Bronchial epithelial cell (primary cell): ENCODE data around the gene DNM3. TPM values are rescaled to one million over a fixed set of nuclear protein-coding genes. Genes with fewer than 3 reads are reported as not detected.
"Not testable (repeated sequence)": the region's sequence is repeated elsewhere in the genome, so short reads cannot be mapped to it uniquely, and the experiment has no call there.

Experiments used
- DNase-seq: peaks from one replicate; pipeline ENCODE4 v3.0.0-alpha.2; 2010; ENCODE audit warnings: low read depth
- FAIRE-seq: peaks from 2 replicates; lab custom pipeline; 2011; peaks lifted over from hg19 to GRCh38; lab: Jason Lieb, UNC
- H3K27me3 ChIP-seq: 2 replicates; pipeline ENCODE4 v1.5.1; 2011; ENCODE audit warnings: low read length; ENCODE audit not compliant: control insufficient read depth, insufficient read depth
- H3K36me3 ChIP-seq: 2 replicates; pipeline ENCODE4 v1.5.1; 2011; ENCODE audit warnings: low read length; ENCODE audit not compliant: control insufficient read depth, insufficient read depth
- H3K4me3 ChIP-seq: 2 replicates; pipeline ENCODE4 v1.5.1; 2011; ENCODE audit warnings: mild to moderate bottlenecking, low read depth, low read length, control low read depth
- CTCF ChIP-seq: IDR thresholded peaks from 2 replicates; pipeline ENCODE4 v1.5.1; 2011; ENCODE audit warnings: mild to moderate bottlenecking, moderate library complexity, low read length, control low read depth, inconsistent platforms; ENCODE audit not compliant: insufficient read depth, severe bottlenecking
- total RNA-seq: library from RNA; depleted of rRNA; stranded (reverse); fragments of >200 nt; gene quantifications from 2 replicates; pipeline ENCODE4 v1.2.1, GENCODE V29; 2014

DNM3 gene
- total RNA-seq, 1 donor from 2014 or later = 1.3 TPM

GRCh38 chr1:172357753-172358385 is 516.6 kb downstream of the DNM3 start:
- Histone ChIP-seq H3K4me3 (no peak overlapping the region), H3K36me3 (no peaks in the 10 kb centered on the region), H3K27me3 (no peaks in the 10 kb centered on the region)
- no peak for TF ChIP-seq CTCF
- no peak for FAIRE-seq
- no peak for DNase-seq

GRCh38 chr1:172359491-172359999 is 518.2 kb downstream of the DNM3 start:
- peak; percentile 51 for DNase-seq
- no peak for FAIRE-seq
- no peak overlapping the region for H3K4me3 ChIP-seq

GRCh38 chr1:172360511-172360910 is 519.2 kb downstream of the DNM3 start:
- Histone ChIP-seq H3K27me3 (no peaks in the 10 kb centered on the region), H3K36me3 (no peaks in the 10 kb centered on the region), H3K4me3 (no peak overlapping the region)
- FAIRE-seq (no peak), DNase-seq (peak; percentile 46)
- no peak for TF ChIP-seq CTCF

More at GRCh38 chr1:172359491-172359999, 518.2 kb downstream of the DNM3 start:
- no peaks in the 10 kb centered on the region for H3K36me3 ChIP-seq
- no peak for TF ChIP-seq CTCF
- H3K27me3 ChIP-seq = no peaks in the 10 kb centered on the region

- TF ChIP-seq CTCF = no peak
- no peaks in the 10 kb centered on the region for H3K36me3 ChIP-seq
- H3K27me3 ChIP-seq = no peaks in the 10 kb centered on the region
- no peak overlapping the region for H3K4me3 ChIP-seq
- DNase-seq = no peak
- no peak for FAIRE-seq
Observed at GRCh38 chr1:172360985-172361384, 519.7 kb downstream of the DNM3 start.

GRCh38 chr1:172363852-172364251 is 522.6 kb downstream of the DNM3 start:
- Histone ChIP-seq H3K27me3 (no peaks in the 10 kb centered on the region), H3K36me3 (no peaks in the 10 kb centered on the region), H3K4me3 (no peak overlapping the region)
- no peak for TF ChIP-seq CTCF
- no peak for DNase-seq
- no peak for FAIRE-seq

GRCh38 chr1:172371646-172372045 is 530.3 kb downstream of the DNM3 start:
- DNase-seq, H3K27me3 ChIP-seq, FAIRE-seq: not testable (repeated sequence)

More at GRCh38 chr1:172371646-172372045, 530.3 kb downstream of the DNM3 start:
- H3K36me3 ChIP-seq, H3K4me3 ChIP-seq: not testable (repeated sequence)
